Activated CD4-positive, alpha-beta T cell treated with anti-CD3 and anti-CD28 coated beads, Interleukin-2, amount 10 ng/mL, durations not matched to agents 24 days and 14 days (primary cell): Measurements from ENCODE around the gene OR5B3. TPM values are rescaled to one million over a fixed set of nuclear protein-coding genes. Genes with fewer than 3 reads are reported as not detected.
"Not testable (repeated sequence)": the region's sequence is repeated elsewhere in the genome, so short reads cannot be mapped to it uniquely, and the experiment has no call there.

Source experiments
- DNase-seq: peaks from one replicate; pipeline ENCODE4 v3.0.0; 2022
- H3K27ac Mint-ChIP-seq: one replicate; pipeline ENCODE4 v1.8.0; 2022; ENCODE audit warnings: mild to moderate bottlenecking, mixed read lengths
- H3K27me3 Mint-ChIP-seq: one replicate; pipeline ENCODE4 v1.8.0; 2022; ENCODE audit warnings: mixed read lengths
- H3K36me3 Mint-ChIP-seq: one replicate; pipeline ENCODE4 v1.8.0; 2022; ENCODE audit warnings: low read depth, mild to moderate bottlenecking, mixed read lengths
- H3K4me1 Mint-ChIP-seq: one replicate; pipeline ENCODE4 v1.8.0; 2021; ENCODE audit warnings: mixed read lengths
- H3K4me3 Mint-ChIP-seq: one replicate; pipeline ENCODE4 v1.8.0; 2022; ENCODE audit warnings: mild to moderate bottlenecking, moderate library complexity, mixed read lengths
- H3K9me3 Mint-ChIP-seq: one replicate; pipeline ENCODE4 v1.8.0; 2021; ENCODE audit warnings: mixed read lengths
- intact Hi-C: fragments of 100-400 bp; cut with micrococcal nuclease; formaldehyde crosslinking; loops from one replicate; pipeline ENCODE4 v1.15.1; 2023
- total RNA-seq: library from RNA; stranded (reverse); gene quantifications from 2 replicates; pipeline ENCODE4 v1.2.3, GENCODE V29; 2022

OR5B3 gene
- not detected in 2 replicates for total RNA-seq

DNA sequence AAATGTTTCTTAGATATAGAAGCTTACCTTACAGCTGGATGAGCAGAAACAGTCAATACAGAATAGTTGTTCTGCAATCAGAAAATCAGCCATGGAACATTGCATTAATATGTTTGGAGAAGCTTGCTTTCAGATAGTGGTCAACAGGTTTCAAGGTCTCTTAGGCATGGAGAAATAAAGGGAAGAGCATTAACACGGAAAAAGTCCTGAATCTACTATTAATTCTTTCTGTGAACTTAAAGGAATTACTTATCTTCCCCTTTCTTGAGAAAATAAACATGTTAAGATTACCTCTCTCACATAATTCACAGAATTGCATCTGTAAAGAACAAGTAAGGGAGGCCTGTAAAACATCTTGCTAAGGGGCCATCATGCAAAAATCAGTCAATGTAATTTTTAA is at the start of gene OR5B3:
Gene OR5B3 (minus strand): TSS at position 101 of the 400 bp plus-strand sequence. CDS start 3,465 bp downstream, outside the sequence.
- intact Hi-C loops: no loop called here
- Mint-ChIP-seq H3K4me3 (no peak within 1 kb of the TSS), H3K27me3 (no peaks in the 10 kb centered on the region), H3K9me3 (peaks cover 17% of the 10 kb centered on the region), H3K27ac (no peak within 1 kb of the TSS), H3K36me3 (no peaks in the 10 kb centered on the region), H3K4me1 (no peaks in the 10 kb centered on the region)
- no peak for DNase-seq

DNA sequence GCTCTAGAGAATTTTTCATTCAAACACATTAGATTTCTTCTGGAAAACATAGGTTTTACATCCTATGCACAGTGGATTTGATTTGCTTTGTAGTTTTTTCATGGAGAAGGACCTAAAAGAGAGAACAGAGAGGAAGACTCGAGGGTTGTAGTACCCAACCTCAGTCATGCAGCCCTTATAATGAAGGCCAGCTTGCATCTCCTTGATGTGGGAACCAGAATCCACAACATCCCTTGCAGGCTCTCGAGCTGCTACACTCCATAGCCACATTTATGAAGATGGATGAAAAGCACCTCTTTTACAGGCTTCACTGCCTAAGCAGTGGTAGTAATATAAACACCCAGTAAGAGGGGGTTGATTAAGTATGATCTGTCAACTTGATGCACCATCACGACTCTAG is 44.9 kb upstream of the OR5B3 start:
- H3K4me1 Mint-ChIP-seq: no peaks in the 10 kb centered on the region
- no peak for DNase-seq
- H3K4me3 Mint-ChIP-seq: no peak overlapping the region
- H3K36me3 Mint-ChIP-seq: no peaks in the 10 kb centered on the region
- peaks cover 5% of the 10 kb centered on the region for H3K9me3 Mint-ChIP-seq
- no peaks in the 10 kb centered on the region for H3K27me3 Mint-ChIP-seq
- intact Hi-C loops: no loop called here
- H3K27ac Mint-ChIP-seq: no peak overlapping the region

DNA sequence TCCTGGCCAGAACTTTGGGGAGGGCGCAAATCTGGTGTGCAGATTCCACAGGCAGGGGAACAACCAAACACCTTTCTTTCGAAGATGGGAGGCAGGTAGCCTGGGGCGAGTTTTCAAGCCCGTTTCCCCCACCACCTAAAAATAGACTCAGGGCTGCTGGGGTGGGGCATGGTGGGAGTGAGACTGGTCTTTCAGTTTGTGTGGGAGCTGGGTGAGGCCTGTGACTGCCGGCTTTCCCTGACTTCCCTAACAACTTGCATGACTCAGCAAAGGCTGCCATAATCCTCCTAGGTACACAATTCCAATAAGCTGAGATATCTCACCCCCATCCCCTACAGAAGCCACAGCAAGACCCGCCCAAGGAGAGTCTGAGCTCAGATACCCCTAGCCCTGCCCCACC is 39.6 kb upstream of the OR5B3 start:
- Mint-ChIP-seq H3K27me3 (no peaks in the 10 kb centered on the region), H3K27ac (no peak overlapping the region), H3K4me1 (no peaks in the 10 kb centered on the region), H3K4me3 (no peak overlapping the region), H3K9me3 (peaks cover 5% of the 10 kb centered on the region), H3K36me3 (no peaks in the 10 kb centered on the region)
- DNase-seq: no peak
- intact Hi-C loops: no loop called here

DNA sequence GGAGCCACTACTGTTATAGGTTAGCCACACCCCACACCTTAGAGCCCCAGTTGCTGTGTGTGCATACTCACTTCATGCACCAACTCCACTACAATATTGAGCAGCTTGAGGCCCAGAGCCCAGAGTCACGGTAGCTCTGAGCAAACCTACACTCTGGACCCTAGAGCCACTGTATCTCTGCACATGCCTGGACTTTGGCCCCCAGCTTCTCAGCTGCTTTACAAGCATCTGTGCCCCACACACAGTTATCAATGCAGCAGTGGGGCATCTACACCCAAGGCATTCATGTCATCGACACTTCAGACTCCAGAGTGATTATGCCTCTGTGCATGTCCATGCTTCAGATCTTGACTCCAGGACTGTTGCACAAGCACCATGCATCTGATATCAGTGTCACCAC is 37.6 kb upstream of the OR5B3 start:
- DNase-seq: no peak
- Mint-ChIP-seq H3K4me1 (no peaks in the 10 kb centered on the region), H3K27ac (no peak overlapping the region), H3K36me3 (no peaks in the 10 kb centered on the region), H3K9me3 (peaks cover 5% of the 10 kb centered on the region), H3K4me3 (no peak overlapping the region), H3K27me3 (peaks cover 1% of the 10 kb centered on the region)
- intact Hi-C loops: no loop called here

DNA sequence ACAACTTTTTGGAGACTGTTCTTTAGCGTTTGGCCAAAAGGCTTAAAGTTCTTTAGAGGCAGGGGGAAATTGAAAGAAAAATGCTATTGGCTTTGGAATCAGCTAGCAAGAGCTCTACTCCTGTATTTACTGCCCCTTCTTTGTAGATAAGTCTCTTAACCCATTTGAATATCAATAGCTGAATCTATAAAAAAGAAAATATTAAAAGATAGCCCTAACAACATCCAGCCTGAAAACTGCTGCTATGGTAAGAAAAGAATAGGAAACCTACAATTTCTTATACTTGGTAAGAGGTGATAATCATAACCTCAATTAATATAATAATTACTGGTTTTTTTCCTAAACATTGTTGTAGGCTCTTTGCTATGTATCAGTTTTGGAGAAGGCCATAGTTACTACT is 35.5 kb upstream of the OR5B3 start, which contains the start of gene OR5B12:
Gene OR5B12 (minus strand): TSS at position 101 of the 400 bp plus-strand sequence. CDS start 2,085 bp downstream, outside the sequence.
- no peak within 1 kb of the TSS for H3K4me3 Mint-ChIP-seq
- H3K4me1 Mint-ChIP-seq: no peaks in the 10 kb centered on the region
- no peak for DNase-seq
- intact Hi-C loops: no loop called here
- H3K36me3 Mint-ChIP-seq: no peaks in the 10 kb centered on the region
- H3K9me3 Mint-ChIP-seq: peaks cover 3% of the 10 kb centered on the region
- H3K27me3 Mint-ChIP-seq: peaks cover 3% of the 10 kb centered on the region
- no peak within 1 kb of the TSS for H3K27ac Mint-ChIP-seq

DNA sequence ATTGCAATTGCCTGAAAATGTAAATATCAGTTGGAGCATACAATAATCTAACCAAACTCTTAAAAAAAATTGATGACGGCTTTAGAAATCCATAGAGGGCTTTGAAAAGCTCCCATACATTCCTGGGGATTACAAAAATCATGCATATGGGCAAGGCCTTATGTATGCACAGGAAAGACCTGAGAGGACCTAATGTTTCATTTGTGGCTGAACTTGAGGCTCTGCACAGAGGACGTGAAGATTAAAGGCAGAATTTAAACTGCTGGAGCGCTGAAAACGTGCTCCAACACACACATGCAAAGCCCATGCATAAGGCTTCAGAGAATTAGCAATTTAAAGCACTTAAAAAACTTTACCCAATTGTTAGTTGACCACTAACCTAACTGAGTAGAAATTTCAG is 31.8 kb upstream of the OR5B3 start:
- H3K4me1 Mint-ChIP-seq: no peaks in the 10 kb centered on the region

DNA sequence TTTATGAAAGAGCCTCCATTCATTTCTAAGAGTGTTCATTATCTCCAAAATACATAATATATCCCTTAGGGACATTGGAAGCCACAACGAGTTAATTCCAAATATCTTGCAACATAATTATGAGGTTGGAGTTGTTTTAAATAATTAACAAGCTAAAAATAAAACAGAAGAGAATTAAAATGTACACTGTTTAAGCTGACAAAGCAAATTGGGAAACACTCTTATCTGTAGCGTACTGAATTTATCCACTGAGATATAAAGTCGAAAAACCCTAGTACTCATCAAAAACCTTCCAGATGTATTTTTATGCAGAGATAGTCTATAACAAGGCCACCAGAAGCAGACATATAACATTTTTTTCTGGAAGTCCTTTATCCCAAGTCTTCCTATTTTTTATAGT is 27.5 kb upstream of the OR5B3 start:
- peaks cover 9% of the 10 kb centered on the region for H3K27me3 Mint-ChIP-seq
- no peaks in the 10 kb centered on the region for H3K9me3 Mint-ChIP-seq
- H3K4me1 Mint-ChIP-seq: no peaks in the 10 kb centered on the region
- H3K36me3 Mint-ChIP-seq: no peaks in the 10 kb centered on the region
- no peak overlapping the region for H3K27ac Mint-ChIP-seq
- intact Hi-C loops: no loop called here
- no peak for DNase-seq
- no peak overlapping the region for H3K4me3 Mint-ChIP-seq

More for the DNA sequence above, 31.8 kb upstream of the OR5B3 start:
- DNase-seq: no peak
- Mint-ChIP-seq H3K4me3 (no peak overlapping the region), H3K27me3 (peaks cover 3% of the 10 kb centered on the region), H3K36me3 (no peaks in the 10 kb centered on the region), H3K27ac (no peak overlapping the region), H3K9me3 (no peaks in the 10 kb centered on the region)
- intact Hi-C loops: no loop called here

DNA sequence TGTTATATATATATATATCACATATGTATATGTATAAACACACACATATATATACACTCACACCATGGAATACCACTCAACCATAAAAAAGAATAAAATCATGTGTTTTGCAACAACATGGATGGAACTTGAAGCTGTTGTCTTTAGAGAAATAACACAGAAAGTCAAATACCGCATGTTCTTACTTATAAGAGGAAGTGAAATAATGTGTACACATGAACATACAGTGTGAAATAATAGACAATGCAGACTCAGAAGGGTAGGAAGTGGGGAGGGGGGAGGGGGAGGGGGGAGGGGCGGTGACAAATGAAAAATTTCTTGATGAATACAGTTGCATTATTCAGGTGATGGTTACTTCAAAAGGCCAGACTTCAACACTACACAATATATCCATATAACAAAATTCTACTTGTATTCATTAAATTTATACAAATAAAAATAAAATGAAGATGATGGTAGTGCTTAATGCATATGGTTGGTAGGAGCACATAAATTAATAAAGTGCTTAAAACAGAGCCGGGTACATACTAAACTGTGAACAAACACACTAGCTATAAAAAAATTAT is 27.0 kb upstream of the OR5B3 start:
- Mint-ChIP-seq H3K27ac (no peak overlapping the region), H3K4me3 (no peak overlapping the region), H3K4me1 (no peaks in the 10 kb centered on the region), H3K27me3 (peaks cover 11% of the 10 kb centered on the region), H3K36me3 (no peaks in the 10 kb centered on the region), H3K9me3 (no peaks in the 10 kb centered on the region)
- intact Hi-C loops: no loop called here
- no peak for DNase-seq

DNA sequence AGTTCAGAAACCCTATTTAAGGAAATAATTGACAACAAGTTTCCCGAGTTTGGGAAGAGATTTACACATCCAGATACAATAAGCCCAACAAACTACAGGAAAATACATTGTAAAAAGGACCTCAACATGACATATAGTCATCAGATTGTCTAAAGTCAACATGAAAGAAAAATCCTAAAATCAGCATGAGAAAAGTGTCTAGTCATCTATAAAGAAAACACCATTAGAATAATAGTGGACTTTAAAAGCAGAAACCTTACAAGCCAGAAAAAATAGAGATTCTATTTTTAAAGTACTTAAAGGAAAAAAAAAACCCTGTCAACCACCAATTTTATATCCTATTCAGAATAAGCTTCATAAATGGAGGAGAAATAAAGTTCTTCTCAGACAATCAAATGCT is 22.6 kb upstream of the OR5B3 start:
- DNase-seq: no peak
- Mint-ChIP-seq H3K9me3 (no peaks in the 10 kb centered on the region), H3K36me3 (no peaks in the 10 kb centered on the region), H3K4me1 (no peaks in the 10 kb centered on the region), H3K27me3 (peaks cover 11% of the 10 kb centered on the region), H3K27ac (no peak overlapping the region), H3K4me3 (no peak overlapping the region)
- intact Hi-C loops: no loop called here

DNA sequence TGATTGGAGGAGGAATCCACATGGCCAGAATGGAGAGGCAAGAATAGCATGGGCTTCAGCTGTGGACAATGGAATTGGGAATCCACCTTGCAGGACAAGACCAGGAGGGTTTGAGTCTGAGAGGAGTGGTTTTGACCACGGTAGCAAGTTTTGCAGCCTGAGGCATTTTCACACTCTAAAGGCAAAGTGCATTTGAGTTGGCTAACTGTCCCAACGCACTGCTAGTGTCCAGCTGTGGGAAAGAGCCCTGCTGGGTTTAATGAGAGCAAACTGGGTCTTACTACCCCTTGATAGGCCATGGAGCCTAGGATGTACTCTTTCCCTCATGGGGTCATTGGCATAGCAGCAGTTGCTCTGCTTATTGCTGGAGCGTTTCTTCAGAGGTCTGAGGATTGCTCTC is 21.3 kb upstream of the OR5B3 start, which contains the start of gene OR5B2:
Gene OR5B2 (minus strand): TSS at position 101 of the 400 bp plus-strand sequence. CDS start 4,860 bp downstream, outside the sequence.
- Mint-ChIP-seq H3K9me3 (no peaks in the 10 kb centered on the region), H3K27ac (no peak within 1 kb of the TSS), H3K4me1 (no peaks in the 10 kb centered on the region), H3K4me3 (no peak within 1 kb of the TSS), H3K36me3 (no peaks in the 10 kb centered on the region), H3K27me3 (peaks cover 11% of the 10 kb centered on the region)
- intact Hi-C loops: no loop called here
- DNase-seq: no peak

DNA sequence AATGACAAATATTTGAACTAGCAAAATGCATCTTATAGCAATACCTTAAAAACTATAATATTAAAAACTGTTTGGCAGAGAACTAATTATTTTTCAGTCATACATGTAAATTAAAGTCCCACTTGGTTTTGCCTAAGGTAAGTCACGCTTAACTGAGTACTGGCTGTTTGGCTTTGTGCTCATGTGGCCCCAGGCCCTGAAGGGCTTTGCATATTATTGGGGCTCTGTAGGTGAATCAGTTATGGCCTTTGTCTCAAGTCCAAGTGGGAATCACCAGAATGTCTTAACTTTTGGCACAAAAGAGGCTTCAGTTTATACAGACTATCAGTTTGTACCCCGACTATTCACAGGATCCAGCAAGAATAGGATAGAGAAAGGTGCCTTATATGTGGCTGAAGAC is 7.1 kb downstream of the OR5B3 start:
- DNase-seq, H3K36me3 Mint-ChIP-seq, intact Hi-C loops, H3K4me1 Mint-ChIP-seq, H3K27me3 Mint-ChIP-seq, H3K9me3 Mint-ChIP-seq, H3K27ac Mint-ChIP-seq, H3K4me3 Mint-ChIP-seq: not testable (repeated sequence)

DNA sequence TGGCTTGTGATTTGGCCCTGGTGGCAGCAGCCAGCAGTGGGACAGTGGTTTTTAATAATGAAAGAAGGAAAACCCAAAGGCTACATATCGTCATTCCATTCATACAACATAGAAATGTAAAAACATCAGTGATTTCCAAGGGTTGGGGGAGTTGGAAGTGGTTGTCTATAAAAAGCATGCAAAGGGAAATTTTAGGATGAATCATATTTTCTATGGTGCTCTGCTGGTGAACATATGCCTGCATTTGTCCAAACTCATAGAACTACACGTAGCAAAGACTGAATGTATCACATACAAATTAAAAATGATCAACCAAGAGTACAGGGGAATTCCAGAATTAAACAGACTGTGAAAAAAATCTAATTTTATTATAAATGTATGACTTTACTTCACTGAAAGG is 11.1 kb downstream of the OR5B3 start:
- Mint-ChIP-seq H3K9me3 (peaks cover 9% of the 10 kb centered on the region), H3K27me3 (no peaks in the 10 kb centered on the region), H3K4me3 (no peak overlapping the region), H3K27ac (no peak overlapping the region), H3K36me3 (no peaks in the 10 kb centered on the region), H3K4me1 (no peaks in the 10 kb centered on the region)
- DNase-seq: no peak
- intact Hi-C loops: no loop called here

DNA sequence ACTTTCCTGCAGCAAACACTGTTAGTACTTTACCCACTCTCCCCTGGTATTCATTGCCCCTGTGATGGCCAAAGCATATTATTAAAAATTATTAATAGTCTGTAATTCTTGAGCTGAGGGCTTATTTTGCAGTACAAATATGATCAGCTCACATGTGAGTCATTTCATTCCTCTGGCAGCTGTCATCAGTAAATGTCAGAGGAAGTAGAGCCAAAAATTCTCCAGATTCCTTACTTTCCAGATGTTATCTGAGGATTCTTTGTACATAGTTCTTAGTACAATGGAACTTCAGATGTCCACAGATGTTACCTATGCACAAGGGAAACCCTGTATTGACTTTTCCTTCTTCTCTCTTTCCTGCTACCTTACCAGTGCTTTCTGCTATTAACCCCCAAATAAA is 12.5 kb downstream of the OR5B3 start:
- H3K27ac Mint-ChIP-seq: no peak overlapping the region
- H3K4me3 Mint-ChIP-seq: no peak overlapping the region
- intact Hi-C loops: no loop called here
- no peaks in the 10 kb centered on the region for H3K4me1 Mint-ChIP-seq
- no peaks in the 10 kb centered on the region for H3K36me3 Mint-ChIP-seq
- H3K27me3 Mint-ChIP-seq: no peaks in the 10 kb centered on the region
- H3K9me3 Mint-ChIP-seq: peaks cover 9% of the 10 kb centered on the region
- DNase-seq: no peak

DNA sequence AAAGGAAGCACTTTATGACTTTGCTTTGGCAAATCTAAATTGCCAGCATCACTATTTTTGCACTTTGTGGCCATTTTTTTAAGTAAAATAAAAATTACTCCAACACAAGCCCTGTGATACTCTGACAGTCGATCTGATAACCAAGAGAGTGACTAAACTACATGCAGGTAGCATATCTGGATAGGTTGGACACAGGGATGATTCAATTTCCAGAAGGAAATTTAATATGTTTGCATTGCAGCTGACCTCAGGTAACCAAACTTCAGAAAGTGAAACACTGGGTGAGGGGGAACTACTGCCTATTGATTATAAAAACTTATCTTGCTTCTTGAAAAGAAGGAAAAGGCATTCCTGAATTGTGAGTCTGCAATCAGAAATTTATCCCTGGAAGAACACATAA is 13.9 kb downstream of the OR5B3 start:
- Mint-ChIP-seq H3K27ac (no peak overlapping the region), H3K9me3 (peaks cover 9% of the 10 kb centered on the region)
- intact Hi-C loops: loop anchor here (1.0 kb wide), 1 partner anchor 132 kb away; no protein-coding TSS in a partner anchor

DNA sequence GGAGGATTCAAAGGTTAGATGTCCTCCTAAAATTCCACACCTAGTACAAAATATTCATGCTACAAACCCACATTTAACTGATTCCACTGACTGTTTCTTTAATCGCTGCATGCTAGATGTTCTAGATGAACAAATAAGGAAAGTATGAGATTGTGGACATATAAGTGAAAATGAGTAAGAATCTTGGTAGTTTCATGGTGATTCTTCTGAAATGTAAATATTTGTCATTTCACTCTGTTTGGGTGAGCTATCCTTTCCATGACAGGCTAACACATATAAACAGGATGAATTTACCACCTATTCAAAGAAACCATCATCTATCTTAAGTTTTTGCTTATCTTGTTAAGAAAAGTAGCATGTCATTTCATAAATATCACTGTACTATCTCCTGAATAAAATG is 14.8 kb downstream of the OR5B3 start:
- no peak overlapping the region for H3K27ac Mint-ChIP-seq
- peaks cover 9% of the 10 kb centered on the region for H3K9me3 Mint-ChIP-seq
- no peaks in the 10 kb centered on the region for H3K36me3 Mint-ChIP-seq
- no peaks in the 10 kb centered on the region for H3K4me1 Mint-ChIP-seq
- DNase-seq: no peak
- no peak overlapping the region for H3K4me3 Mint-ChIP-seq
- H3K27me3 Mint-ChIP-seq: no peaks in the 10 kb centered on the region
- intact Hi-C loops: loop anchor here (1.0 kb wide), 1 partner anchor 132 kb away; no protein-coding TSS in a partner anchor

More for the DNA sequence above, 13.9 kb downstream of the OR5B3 start:
- no peaks in the 10 kb centered on the region for H3K27me3 Mint-ChIP-seq
- H3K36me3 Mint-ChIP-seq: no peaks in the 10 kb centered on the region
- H3K4me1 Mint-ChIP-seq: no peaks in the 10 kb centered on the region
- no peak overlapping the region for H3K4me3 Mint-ChIP-seq
- no peak for DNase-seq
